Neuronal stem cell (in vitro differentiated cells): ENCODE data around the gene AVL9.

Source experiments
- DNase-seq: peaks from one replicate; pipeline ENCODE4 v3.0.0-alpha.2; 2013; ENCODE audit warnings: low spot score
- H2AFZ ChIP-seq: one replicate; pipeline ENCODE4 v1.6.1; 2013; ENCODE audit warnings: mild to moderate bottlenecking, low read length, inconsistent platforms
- H2AK5ac ChIP-seq: 2 replicates; pipeline ENCODE4 v1.6.1; 2013; ENCODE audit warnings: low read depth, mild to moderate bottlenecking, inconsistent platforms, low read length, moderate library complexity, mixed read lengths
- H2BK120ac ChIP-seq: 2 replicates; pipeline ENCODE4 v1.6.1; 2013; ENCODE audit warnings: low read depth, mild to moderate bottlenecking, inconsistent platforms, low read length, moderate library complexity, mixed read lengths
- H2BK12ac ChIP-seq: one replicate; pipeline ENCODE4 v1.6.1; 2013; ENCODE audit warnings: low read length, inconsistent platforms
- H2BK15ac ChIP-seq: 2 replicates; pipeline ENCODE4 v1.6.1; 2013; ENCODE audit warnings: mild to moderate bottlenecking, low read length, inconsistent platforms, mixed read lengths
- H2BK5ac ChIP-seq: one replicate; pipeline ENCODE4 v1.6.1; 2013; ENCODE audit warnings: inconsistent platforms, mild to moderate bottlenecking, low read length, moderate library complexity
- H3K14ac ChIP-seq: one replicate; pipeline ENCODE4 v1.6.1; 2013; ENCODE audit warnings: low read length, inconsistent platforms
- H3K18ac ChIP-seq: 2 replicates; pipeline ENCODE4 v1.6.1; 2013; ENCODE audit warnings: low read length, inconsistent platforms
- H3K23ac ChIP-seq: 2 replicates; pipeline ENCODE4 v1.6.1; 2013; ENCODE audit warnings: low read depth, mild to moderate bottlenecking, mixed read lengths, low read length, inconsistent platforms; ENCODE audit not compliant: poor library complexity
- H3K27ac ChIP-seq: replicated peaks from 3 replicates; pipeline ENCODE4 v1.5.1; 2013; ENCODE audit warnings: low read length, inconsistent platforms
- H3K27me3 ChIP-seq, 3 experiments: 2 replicates each; pipeline ENCODE4 v1.6.1; 2013; ENCODE audit warnings: low read length in 3 of 3, mild to moderate bottlenecking in 2 of 3, inconsistent platforms in 1 of 3, low read depth in 1 of 3, mixed read lengths in 1 of 3, moderate library complexity in 1 of 3; ENCODE audit not compliant: control insufficient read depth in 3 of 3, insufficient read depth in 3 of 3
- H3K36me3 ChIP-seq, 2 donors: replicated peaks in 1 of 2; 2 replicates each; pipeline ENCODE4 v1.6.1; 2013; ENCODE audit warnings: low read length in 2 of 2; ENCODE audit not compliant: control insufficient read depth in 2 of 2, insufficient read depth in 2 of 2
- H3K4ac ChIP-seq: 2 replicates; pipeline ENCODE4 v1.6.1; 2013; ENCODE audit warnings: inconsistent platforms, mild to moderate bottlenecking, low read length, moderate library complexity
- H3K4me1 ChIP-seq, 2 donors: 1 replicate in 1 of 2; 2 replicates in 1 of 2; pipeline ENCODE4 v1.6.1; 2013; ENCODE audit warnings: low read length in 2 of 2, low read depth in 1 of 2; ENCODE audit not compliant: control insufficient read depth in 2 of 2, insufficient read depth in 1 of 2
- H3K4me2 ChIP-seq: one replicate; pipeline ENCODE4 v1.6.1; 2013; ENCODE audit warnings: mild to moderate bottlenecking, low read length, inconsistent platforms; ENCODE audit not compliant: insufficient read depth, poor library complexity, severe bottlenecking
- H3K4me3 ChIP-seq, 2 donors: 2 replicates each; pipeline ENCODE4 v1.5.1; 2013; ENCODE audit warnings: low read length in 2 of 2, mild to moderate bottlenecking in 2 of 2, inconsistent platforms in 1 of 2, moderate library complexity in 1 of 2
- H3K79me1 ChIP-seq: one replicate; pipeline ENCODE4 v1.6.1; 2013; ENCODE audit warnings: low read depth, mild to moderate bottlenecking, inconsistent platforms, low read length, moderate library complexity
- H3K9ac ChIP-seq: one replicate; pipeline ENCODE4 v1.6.1; 2013; ENCODE audit warnings: mild to moderate bottlenecking, low read depth, low read length, inconsistent platforms; ENCODE audit not compliant: poor library complexity
- H3K9me3 ChIP-seq, 2 donors: replicated peaks in 1 of 2; 2 replicates each; pipeline versions ENCODE3 to v1.6.1; 2013; ENCODE audit warnings: low read length in 2 of 2, mild to moderate bottlenecking in 2 of 2, inconsistent platforms in 1 of 2, low read depth in 1 of 2, mixed read lengths in 1 of 2, moderate library complexity in 1 of 2; ENCODE audit not compliant: control insufficient read depth in 2 of 2, insufficient read depth in 1 of 2
- H4K8ac ChIP-seq: one replicate; pipeline ENCODE4 v1.6.1; 2013; ENCODE audit warnings: low read depth, mild to moderate bottlenecking, inconsistent platforms, low read length, moderate library complexity
- H4K91ac ChIP-seq: one replicate; pipeline ENCODE4 v1.6.1; 2013; ENCODE audit warnings: low read length, low read depth, mild to moderate bottlenecking, inconsistent platforms; ENCODE audit not compliant: poor library complexity
- WGBS, 2 donors: extraction: QIAGEN DNeasy Blood & Tissue Kit; methylation state at CpG; one replicate each; pipeline ENCODE4 v1.1.7; 2013; ENCODE audit warnings: missing lambda C conversion rate in 2 of 2, mixed read lengths in 1 of 2; ENCODE audit not compliant: insufficient read length in 2 of 2, insufficient replicate concordance in 1 of 2; ENCODE audit errors: extremely low coverage in 2 of 2; 5-methylcytosine and 5-hydroxymethylcytosine counted together

The AVL9 gene

GRCh38 chr7:32507414-32507813 is 12.1 kb downstream of the AVL9 start:
- Histone ChIP-seq H3K27me3 (no peaks in the 10 kb centered on the region), H3K18ac (no peak overlapping the region), H3K9ac (no peak overlapping the region), H2AK5ac (no peak overlapping the region), H3K4me2 (no peak overlapping the region), H3K23ac (no peak overlapping the region), H3K79me1 (peaks cover 3% of the 10 kb centered on the region), H3K9me3 (peaks cover 0 to 27% of the 10 kb centered on the region in 2 donors), H4K91ac (no peak overlapping the region), H2BK5ac (no peak overlapping the region), H3K4me3 (no peak overlapping the region), H4K8ac (no peak overlapping the region), H3K27ac (no peak overlapping the region), H2BK120ac (no peak overlapping the region), H3K4ac (no peak overlapping the region), H3K4me1 (no peaks in the 10 kb centered on the region), H2AFZ (no peak overlapping the region), H2BK12ac (no peak overlapping the region), H3K14ac (no peak overlapping the region), H2BK15ac (no peak overlapping the region), H3K36me3 (peaks cover 0 to 29% of the 10 kb centered on the region in 2 donors)
- DNase-seq: no peak
- 100% methylated on average over 1 of the region's 6 CpGs; no CpG with 5 or more reads in 1 of the 2 donors for WGBS, 2 donors

DNA sequence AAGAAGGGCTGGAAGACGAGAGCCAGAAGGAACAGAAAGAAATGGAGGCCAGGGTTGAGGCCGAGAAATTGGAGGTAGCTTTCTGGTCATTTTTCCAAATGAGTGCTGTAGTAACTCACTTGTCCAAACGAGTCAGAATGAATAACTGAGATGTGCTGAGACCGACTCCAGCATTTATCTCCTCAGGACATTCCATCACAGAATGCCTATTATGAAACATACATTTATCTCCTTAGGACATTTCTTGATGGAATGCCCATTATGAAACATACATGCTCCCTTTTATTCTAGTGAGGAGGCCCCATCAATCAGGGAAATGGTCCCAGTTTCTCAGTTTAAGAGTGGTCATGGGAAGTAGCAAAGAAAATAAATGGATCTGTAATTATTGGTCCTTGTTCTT is 16.5 kb downstream of the AVL9 start:
- Histone ChIP-seq H3K79me1 (peaks cover 4% of the 10 kb centered on the region), H3K9ac (no peak overlapping the region), H2BK120ac (no peak overlapping the region), H3K9me3 (peaks cover 4 to 48% of the 10 kb centered on the region in 2 donors), H3K23ac (no peak overlapping the region), H3K18ac (no peak overlapping the region), H3K4me1 (no peaks in the 10 kb centered on the region), H2AFZ (no peak overlapping the region), H3K27me3 (no peaks in the 10 kb centered on the region), H3K36me3 (peaks cover 0 to 28% of the 10 kb centered on the region in 2 donors), H4K91ac (no peak overlapping the region), H2AK5ac (no peak overlapping the region), H4K8ac (no peak overlapping the region), H3K4ac (no peak overlapping the region), H3K14ac (no peak overlapping the region), H3K27ac (no peak overlapping the region), H2BK5ac (no peak overlapping the region), H2BK15ac (no peak overlapping the region), H2BK12ac (no peak overlapping the region), H3K4me3 (no peak overlapping the region), H3K4me2 (no peak overlapping the region)
- no peak for DNase-seq
- no CpG with 5 or more reads among the region's 4 CpGs for WGBS, 2 donors

GRCh38 chr7:32513210-32513609 is 17.9 kb downstream of the AVL9 start:
- no peak overlapping the region for H2AFZ ChIP-seq
- H2BK12ac ChIP-seq: no peak overlapping the region
- no peak overlapping the region for H3K4ac ChIP-seq
- H3K4me2 ChIP-seq: no peak overlapping the region
- H3K4me3 ChIP-seq: no peak overlapping the region
- no peaks in the 10 kb centered on the region for H3K4me1 ChIP-seq
- H2BK15ac ChIP-seq: no peak overlapping the region
- no peak for DNase-seq
- no peak overlapping the region for H2BK120ac ChIP-seq
- peaks cover 4% of the 10 kb centered on the region for H3K79me1 ChIP-seq
- H3K9ac ChIP-seq: no peak overlapping the region
- H4K8ac ChIP-seq: no peak overlapping the region
- H4K91ac ChIP-seq: no peak overlapping the region
- peaks cover 4 to 59% of the 10 kb centered on the region in 2 donors for H3K9me3 ChIP-seq
- peaks cover 0 to 19% of the 10 kb centered on the region in 2 donors for H3K36me3 ChIP-seq
- H3K14ac ChIP-seq: no peak overlapping the region
- no CpG with 5 or more reads among the region's 1 CpG for WGBS, 2 donors
- no peak overlapping the region for H3K27ac ChIP-seq
- H3K27me3 ChIP-seq: no peaks in the 10 kb centered on the region
- H3K18ac ChIP-seq: no peak overlapping the region
- H3K23ac ChIP-seq: no peak overlapping the region
- no peak overlapping the region for H2BK5ac ChIP-seq
- H2AK5ac ChIP-seq: no peak overlapping the region

GRCh38 chr7:32515890-32516550 is 20.7 kb downstream of the AVL9 start:
- Histone ChIP-seq H3K79me1 (peaks cover 4% of the 10 kb centered on the region), H3K4me3 (no peak overlapping the region), H4K91ac (no peak overlapping the region), H3K27me3 (no peaks in the 10 kb centered on the region), H3K18ac (no peak overlapping the region), H3K4me1 (no peaks in the 10 kb centered on the region), H2BK5ac (no peak overlapping the region), H2AFZ (no peak overlapping the region), H3K36me3 (peaks cover 5 to 15% of the 10 kb centered on the region in 2 donors), H4K8ac (no peak overlapping the region), H2BK15ac (no peak overlapping the region), H3K23ac (no peak overlapping the region), H3K14ac (no peak overlapping the region), H3K27ac (no peak overlapping the region), H3K4ac (no peak overlapping the region), H3K9me3 (peaks cover 11 to 73% of the 10 kb centered on the region in 2 donors), H2AK5ac (no peak overlapping the region), H3K4me2 (no peak overlapping the region), H2BK12ac (no peak overlapping the region), H3K9ac (no peak overlapping the region), H2BK120ac (no peak overlapping the region)
- WGBS, 2 donors: no CpG with 5 or more reads among the region's 3 CpGs
- no peak for DNase-seq
